NCI-H2227 (cell line): ENCODE data around the gene KRTAP9-6.
"Not testable (repeated sequence)": the region's sequence is repeated elsewhere in the genome, so short reads cannot be mapped to it uniquely, and the experiment has no call there.

Experiments used
- DNase-seq: peaks from one replicate; lab custom pipeline; 2025; ENCODE audit not compliant: unreplicated experiment; lab: John Stamatoyannopoulos, UW

The KRTAP9-6 gene, protein sequence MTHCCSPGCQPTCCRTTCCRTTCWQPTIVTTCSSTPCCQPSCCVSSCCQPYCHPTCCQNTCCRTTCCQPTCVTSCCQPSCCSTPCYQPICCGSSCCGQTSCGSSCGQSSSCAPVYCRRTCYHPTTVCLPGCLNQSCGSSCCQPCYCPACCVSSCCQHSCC

DNA sequence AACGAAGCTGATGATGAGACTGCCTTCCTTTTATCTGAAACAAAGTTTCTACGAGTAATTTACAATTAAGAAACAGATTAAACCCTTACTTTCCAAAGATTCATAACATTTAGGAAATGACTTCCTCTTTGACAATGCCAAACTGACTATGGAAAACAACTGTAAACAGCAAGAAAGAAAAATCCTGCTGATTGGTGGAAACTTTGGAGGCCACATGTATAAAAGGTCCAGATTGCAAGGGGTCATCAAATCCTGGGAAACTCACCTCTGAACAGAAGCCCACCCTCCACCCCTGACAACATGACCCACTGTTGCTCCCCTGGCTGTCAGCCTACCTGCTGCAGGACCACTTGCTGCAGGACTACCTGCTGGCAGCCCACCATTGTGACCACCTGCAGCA lies at the start of gene KRTAP9-6:
Gene KRTAP9-6, plus strand, starts transcription at position 301 of the 400 bp plus-strand sequence. Its CDS starts 0 bp downstream, at position 301.
- no peak for DNase-seq

DNA sequence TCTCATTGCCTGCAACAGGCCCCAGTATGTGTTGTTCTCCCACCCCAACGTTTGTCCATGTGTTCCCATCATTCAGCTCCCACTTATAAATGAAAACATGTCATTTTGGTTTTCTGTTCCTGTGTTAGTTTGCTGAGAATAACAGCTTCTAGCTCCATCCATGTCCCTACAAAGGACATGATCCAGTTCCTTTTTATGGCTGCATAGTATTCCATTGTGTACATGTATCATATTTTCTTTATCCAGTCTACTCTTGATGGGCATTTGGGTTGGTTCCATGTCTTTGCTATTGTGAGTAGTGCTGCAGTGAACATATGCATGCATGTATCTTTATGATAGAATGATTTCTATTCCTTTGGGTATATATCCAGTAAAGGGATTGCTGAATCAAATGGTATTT lies 49.5 kb upstream of the KRTAP9-6 start:
- no peak for DNase-seq

DNA sequence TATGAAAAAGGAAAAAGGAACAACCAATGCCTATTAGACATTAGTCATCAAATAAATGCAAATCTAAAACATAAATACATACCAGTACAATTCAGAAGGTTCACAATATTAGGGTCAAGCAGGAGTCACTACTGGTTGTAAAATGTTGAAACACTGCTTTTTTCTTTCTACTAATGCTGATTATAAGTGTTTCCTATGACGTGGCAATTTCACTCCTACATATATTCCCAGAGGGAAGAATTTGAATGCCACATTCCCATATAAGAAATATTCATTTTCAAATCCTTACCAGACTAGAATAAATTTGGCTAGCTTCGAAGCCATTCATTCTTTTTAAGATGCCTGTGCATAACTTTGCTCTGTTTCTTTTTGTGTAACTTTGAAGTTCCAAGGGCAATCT lies 41.4 kb upstream of the KRTAP9-6 start:
- DNase-seq = no peak

DNA sequence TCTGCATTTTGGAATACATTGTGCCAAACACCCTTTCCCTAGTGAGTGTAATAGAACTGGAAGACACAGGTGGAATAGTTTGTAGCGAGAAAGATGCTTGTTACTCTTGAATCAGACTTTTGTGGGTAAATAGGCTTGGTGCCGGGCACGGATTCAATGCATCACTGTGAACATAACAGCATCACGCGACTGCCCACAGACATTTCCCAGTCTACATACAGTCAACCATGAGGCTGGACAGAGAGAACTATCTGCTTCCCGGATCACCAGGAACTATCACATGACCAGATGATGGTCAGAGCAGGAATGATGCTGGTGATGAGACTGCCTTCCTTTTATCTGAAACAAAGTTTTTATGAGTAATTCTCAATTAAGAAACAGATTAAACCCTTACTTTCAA lies 39.1 kb upstream of the KRTAP9-6 start:
- DNase-seq = no peak

DNA sequence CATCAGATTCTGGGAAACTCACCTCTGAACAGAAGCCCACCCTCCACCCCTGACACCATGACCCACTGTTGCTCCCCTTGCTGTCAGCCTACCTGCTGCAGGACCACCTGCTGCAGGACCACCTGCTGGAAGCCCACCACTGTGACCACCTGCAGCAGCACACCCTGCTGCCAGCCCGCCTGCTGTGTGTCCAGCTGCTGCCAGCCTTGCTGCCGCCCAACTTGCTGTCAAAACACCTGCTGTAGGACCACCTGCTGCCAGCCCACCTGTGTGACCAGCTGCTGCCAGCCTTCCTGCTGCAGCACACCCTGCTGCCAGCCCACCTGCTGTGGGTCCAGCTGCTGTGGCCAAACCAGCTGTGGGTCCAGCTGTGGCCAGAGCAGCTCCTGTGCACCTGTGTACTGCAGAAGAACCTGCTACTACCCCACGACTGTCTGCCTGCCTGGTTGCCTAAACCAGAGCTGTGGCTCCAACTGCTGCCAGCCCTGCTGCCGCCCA lies 38.5 kb upstream of the KRTAP9-6 start, which contains the start of gene KRTAP9-2:
Gene KRTAP9-2, plus strand, starts transcription at position 51 of the 498 bp plus-strand sequence. Its CDS starts 7 bp downstream, at position 58.
- not testable (repeated sequence) for DNase-seq

DNA sequence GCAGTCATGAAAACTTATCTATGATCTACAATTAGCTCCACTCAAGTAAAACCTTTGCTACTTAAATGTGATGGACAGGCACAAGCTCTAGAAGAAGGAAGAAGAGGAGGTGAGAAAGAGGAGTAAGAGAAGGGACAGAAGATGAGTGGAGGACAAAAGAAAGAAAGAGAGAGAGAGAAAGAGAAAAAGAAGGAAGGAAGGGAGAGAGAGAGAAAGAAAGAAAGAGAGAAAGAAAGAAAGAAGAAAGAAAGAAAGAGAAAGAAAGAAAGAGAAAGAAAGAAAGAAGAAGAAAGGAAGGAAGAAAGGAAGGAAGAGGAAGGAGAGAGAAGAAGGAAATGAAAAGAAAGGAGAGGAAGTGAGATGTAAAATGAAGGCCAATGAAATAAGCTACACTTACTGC lies 35.1 kb upstream of the KRTAP9-6 start:
- DNase-seq = no peak

DNA sequence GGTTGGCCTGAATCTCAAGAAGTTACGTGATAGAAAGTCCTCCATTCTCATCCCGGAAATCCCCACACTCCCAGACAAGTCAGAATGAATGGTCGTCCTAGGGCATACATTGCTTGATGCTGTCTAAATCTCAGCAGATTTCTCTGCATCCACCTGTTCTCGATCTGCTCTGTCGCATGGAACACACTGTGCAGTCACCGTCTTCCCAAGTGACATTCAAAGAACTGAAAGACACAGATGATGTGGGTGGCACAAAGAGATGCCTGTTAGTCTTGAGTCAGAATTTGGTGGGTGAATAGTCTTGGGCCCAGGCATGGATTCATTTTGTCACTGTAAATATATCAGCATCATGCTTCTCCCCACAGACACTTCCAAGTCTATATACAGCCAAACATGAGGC lies 33.4 kb upstream of the KRTAP9-6 start:
- no peak for DNase-seq

DNA sequence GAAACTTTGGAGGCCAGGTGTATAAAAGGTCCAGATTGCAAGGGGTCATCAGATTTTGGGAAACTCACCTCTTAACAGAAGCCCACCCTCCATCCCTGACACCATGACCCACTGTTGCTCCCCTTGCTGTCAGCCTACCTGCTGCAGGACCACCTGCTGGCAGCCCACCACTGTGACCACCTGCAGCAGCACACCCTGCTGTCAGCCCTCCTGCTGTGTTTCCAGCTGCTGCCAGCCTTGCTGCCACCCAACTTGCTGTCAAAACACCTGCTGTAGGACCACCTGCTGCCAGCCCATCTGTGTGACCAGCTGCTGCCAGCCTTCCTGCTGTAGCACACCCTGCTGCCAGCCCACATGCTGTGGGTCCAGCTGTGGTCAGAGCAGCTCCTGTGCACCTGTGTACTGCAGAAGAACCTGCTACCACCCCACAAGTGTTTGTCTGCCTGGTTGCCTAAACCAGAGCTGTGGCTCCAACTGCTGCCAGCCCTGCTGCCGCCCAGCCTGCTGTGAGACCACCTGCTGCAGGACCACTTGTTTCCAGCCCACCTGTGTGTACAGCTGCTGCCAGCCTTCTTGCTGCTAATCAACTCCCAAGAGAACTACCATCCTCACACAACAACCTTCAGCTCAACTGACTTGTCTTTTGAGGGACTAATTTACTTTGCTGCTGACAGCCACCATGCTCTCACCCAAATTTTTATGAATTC lies 32.6 kb upstream of the KRTAP9-6 start, which contains the start of gene KRTAP9-3:
Gene KRTAP9-3, plus strand, starts transcription at position 51 of the 707 bp plus-strand sequence. Its CDS starts 53 bp downstream, at position 104.
- not testable (repeated sequence) for DNase-seq

DNA sequence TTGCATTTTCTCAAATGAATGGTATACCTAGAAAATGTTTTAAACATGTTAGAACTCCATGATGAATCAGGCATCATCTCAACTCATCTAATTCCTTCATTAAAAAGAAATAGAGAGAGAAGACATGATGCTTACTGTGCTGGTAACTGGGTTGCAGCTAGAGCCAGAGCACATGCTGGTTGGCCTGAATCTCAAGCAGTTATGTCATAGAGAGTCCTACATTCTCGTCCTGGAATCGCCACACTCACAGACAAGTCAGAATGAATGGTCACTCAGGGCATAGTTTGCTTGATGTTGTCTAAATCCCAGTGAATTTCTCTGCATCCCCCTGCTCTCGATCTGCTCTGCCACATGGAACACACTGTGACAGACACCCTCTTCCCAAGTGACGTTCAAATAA lies 28.1 kb upstream of the KRTAP9-6 start:
- not testable (repeated sequence) for DNase-seq

DNA sequence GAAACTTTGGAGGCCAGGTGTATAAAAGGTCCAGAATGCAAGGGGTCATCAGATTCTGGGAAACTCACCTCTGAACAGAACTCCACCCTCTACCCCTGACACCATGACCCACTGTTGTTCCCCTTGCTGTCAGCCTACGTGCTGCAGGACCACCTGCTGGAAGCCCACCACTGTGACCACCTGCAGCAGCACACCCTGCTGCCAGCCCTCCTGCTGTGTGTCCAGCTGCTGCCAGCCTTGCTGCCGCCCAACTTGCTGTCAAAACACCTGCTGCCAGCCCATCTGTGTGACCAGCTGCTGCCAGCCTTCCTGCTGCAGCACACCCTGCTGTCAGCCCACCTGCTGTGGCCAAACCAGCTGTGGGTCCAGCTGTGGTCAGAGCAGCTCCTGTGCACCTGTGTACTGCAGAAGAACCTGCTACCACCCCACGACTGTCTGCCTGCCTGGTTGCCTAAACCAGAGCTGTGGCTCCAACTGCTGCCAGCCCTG lies 27.2 kb upstream of the KRTAP9-6 start, which contains the start of gene KRTAP9-8:
Gene KRTAP9-8, plus strand, starts transcription at position 51 of the 489 bp plus-strand sequence. Its CDS starts 53 bp downstream, at position 104.
- not testable (repeated sequence) for DNase-seq

DNA sequence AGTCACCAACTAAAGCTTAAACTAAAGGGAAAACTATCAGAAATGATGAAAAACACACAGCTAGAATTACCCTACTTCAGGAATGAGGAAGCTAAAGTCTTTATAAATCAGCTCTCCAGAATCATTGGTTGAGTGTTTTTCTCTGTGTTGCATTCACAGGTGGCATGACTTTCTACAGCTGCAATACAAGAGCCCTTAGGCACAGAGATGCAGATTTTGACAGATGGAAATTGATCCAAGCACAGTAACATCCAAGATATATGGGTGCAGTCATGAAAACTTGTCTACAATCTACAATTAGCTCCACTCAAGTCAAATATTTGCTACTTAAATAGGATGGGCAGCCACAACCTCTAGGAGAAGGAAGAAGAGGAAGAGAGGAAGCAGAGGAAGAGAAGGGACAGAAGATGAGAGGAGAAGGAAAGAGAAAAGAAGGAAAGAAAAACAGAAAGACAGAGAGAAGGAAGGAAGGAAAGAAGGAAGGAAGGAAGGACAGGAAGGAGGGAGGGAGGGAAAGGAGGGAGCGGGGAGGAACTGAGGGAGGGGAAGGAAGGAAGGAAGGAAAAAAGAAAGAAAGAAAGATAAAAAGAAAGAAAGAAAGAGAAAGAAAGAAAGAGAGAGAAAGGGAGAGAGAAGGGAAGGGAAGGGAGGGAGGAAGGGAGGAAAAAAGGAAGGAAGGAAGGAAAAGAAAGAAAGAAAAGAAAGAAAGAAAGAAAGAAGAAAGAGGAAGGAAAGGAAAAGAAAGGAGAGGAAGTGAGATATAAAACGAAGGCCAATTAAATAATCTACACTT lies 18.0 kb upstream of the KRTAP9-6 start:
- not testable (repeated sequence) for DNase-seq

DNA sequence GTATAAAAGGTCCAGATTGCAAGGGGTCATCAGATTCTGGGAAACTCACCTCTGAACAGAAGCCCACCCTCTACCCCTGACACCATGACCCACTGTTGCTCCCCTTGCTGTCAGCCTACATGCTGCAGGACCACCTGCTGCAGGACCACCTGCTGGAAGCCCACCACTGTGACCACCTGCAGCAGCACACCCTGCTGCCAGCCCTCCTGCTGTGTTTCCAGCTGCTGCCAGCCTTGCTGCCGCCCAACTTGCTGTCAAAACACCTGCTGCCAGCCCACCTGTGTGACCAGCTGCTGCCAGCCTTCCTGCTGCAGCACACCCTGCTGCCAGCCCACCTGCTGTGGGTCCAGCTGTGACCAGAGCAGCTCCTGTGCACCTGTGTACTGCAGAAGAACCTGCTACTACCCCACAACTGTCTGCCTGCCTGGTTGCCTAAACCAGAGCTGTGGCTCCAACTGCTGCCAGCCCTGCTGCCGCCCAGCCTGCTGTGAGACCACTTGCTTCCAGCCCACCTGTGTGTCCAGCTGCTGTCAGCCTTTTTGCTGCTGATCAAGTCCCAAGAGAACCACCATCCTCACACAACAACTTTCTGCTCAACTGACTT lies 15.4 kb upstream of the KRTAP9-6 start, which contains the start of gene KRTAP9-4:
Gene KRTAP9-4, plus strand, starts transcription at position 51 of the 604 bp plus-strand sequence. Its CDS starts 34 bp downstream, at position 85.
- DNase-seq = not testable (repeated sequence)

DNA sequence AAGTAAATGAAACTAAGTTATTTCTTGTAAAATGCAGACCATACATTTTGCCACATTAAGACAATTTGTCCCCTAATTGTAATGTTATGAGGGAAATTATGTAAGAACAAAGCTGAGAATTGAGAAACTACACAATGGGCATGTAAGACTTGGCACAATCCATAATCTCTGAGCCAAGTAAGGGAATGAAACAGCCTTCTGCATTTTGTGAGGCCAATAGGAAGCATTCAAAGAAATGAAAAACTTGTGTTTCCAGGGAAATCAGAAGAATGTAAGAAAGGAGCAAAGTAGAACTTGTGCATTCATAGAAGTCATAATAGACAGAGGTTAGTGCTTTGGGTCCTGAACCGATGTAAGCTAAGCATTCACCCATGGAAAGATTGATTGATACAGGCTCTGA lies 13.9 kb upstream of the KRTAP9-6 start:
- no peak for DNase-seq

DNA sequence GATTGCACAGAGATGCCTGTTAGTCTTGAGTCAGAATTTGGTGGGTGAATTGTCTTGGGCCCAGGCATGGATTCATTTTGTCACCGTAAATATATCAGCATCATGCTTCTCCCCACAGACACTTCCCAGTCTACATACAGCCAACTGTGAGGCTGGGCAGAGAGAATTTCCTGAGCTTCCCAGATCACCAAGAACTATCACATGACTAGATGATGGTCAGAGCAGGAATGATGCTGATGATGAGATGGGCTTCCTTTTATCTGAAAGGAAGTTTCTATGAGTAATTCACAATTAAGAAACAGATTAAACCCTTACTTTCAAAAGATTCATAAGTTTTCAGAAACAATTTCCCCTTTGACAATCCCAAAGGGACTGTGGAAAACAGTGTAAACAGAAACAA lies 10.3 kb upstream of the KRTAP9-6 start:
- no peak for DNase-seq

DNA sequence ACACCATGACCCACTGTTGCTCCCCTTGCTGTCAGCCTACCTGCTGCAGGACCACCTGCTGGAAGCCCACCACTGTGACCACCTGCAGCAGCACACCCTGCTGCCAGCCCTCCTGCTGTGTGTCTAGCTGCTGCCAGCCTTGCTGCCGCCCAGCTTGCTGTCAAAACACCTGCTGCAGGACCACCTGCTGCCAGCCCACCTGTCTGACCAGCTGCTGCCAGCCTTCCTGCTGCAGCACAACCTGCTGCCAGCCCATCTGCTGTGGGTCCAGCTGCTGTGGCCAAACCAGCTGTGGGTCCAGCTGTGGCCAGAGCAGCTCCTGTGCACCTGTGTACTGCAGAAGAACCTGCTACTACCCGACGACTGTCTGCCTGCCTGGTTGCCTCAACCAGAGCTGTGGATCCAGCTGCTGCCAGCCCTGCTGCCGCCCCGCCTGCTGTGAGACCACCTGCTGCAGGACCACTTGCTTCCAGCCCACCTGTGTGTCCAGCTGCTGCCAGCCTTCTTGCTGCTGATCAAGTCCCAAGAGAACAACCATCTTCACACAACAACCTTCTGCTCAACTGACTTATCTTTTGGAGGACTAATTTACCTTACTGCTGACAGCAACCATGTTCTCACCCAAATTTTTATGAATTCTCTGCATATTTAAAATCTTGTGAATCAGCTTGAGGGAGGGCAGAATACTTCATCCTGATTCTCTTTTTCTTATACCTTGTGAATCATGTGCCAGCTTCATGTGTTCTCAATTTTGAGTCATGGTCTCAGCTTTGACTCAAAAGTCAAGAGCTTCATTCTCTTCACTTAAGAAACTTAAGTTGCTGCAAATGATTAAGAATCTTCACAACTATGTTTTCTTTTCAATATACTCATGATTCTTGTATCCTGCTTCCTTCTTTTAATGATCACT lies 9.5 kb upstream of the KRTAP9-6 start, which contains the start of gene KRTAP9-9:
Gene KRTAP9-9, plus strand, starts transcription at position 4 of the 910 bp plus-strand sequence.
- DNase-seq = not testable (repeated sequence)

DNA sequence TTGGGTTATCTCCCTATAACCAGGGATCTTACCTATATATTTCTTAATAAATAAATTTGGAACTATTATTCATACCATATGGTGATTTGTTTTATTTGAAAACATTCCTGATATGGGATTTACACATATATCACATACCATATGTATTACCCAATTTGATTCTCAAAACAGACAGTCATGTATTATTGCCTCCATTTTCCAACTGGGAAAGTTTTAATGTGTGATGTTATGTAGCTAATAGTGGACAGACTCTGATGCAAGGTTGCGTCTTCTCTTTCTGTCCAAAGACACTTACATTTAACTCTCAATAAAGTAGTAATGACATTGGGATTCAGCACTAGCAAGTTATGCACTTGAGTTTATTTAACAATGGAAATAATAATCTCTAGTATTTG lies 8.9 kb upstream of the KRTAP9-6 start:
- DNase-seq = no peak

DNA sequence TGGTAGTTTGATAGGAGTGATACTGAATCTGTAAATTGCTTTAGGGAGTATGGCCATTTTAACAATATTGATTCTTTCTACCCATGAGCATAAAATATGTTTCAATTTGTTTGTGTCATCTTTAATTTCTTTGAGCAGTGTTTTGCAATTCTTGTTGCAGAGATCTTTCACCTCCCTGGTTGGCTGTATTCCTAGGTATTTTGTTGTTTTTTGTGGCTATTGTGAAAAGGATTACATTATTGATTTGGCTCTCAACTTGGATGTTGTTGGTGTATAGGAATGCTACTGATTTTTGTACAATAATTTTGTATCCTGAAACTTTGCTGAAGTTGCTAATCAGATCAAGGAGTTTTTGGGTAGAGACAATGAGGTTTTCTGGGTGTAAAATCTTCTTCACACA lies 6.8 kb upstream of the KRTAP9-6 start:
- no peak for DNase-seq

DNA sequence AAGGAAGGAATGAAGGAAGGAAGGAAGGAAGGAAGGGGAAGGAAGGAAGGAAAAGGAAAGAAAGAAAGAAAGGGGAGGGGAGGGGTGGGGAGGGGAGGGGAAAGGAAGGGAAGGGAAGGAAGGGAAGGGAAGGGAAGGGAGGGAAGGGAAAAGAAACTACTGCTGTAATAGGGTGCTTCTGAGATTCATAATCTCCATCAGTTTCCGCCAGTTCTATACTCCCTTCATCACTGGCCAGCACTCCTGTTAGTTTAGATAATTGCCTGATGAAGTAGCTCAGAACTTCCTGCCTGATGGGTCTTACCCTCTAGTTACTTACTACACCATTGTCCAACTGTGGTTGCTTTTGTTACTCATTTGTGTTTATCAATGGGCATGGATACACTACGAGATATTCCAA lies 2.0 kb upstream of the KRTAP9-6 start:
- no peak for DNase-seq

DNA sequence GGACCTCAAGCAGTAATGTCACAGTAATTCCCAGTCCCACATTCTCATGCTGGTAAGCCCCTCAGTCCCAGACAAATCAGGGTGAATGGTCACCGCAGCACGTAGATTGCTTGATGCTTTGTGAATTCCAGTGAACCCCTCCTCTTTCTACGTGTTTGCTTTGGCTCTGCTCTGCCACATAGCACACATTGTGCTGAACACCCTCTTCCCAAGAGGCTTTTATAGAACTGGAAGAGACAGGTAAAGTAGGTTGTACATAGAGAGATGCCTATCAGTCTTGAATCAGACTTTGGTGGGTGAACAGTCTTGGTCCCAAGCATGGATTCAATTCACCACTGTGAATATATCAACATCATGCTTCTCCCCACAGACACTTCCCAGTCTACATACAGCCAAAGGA lies 579 bp upstream of the KRTAP9-6 start:
- no peak for DNase-seq
